GM18526 (cell line): ENCODE results near the gene GJB6.

Experiments used
- POLR2A ChIP-seq: IDR thresholded peaks from 3 replicates; pipeline ENCODE4 v1.6.1; 2011; ENCODE audit not compliant: insufficient read length; ENCODE audit errors: extremely low read depth

Gene GJB6

GRCh38 chr13:20231839-20232555 lies at the start of gene GJB6:
GJB6 (minus strand) TSS chr13:20232319; CDS start chr13:20223480, 8,839 bp downstream.
- no peak for TF ChIP-seq POLR2A

GRCh38 chr13:20274466-20274865 lies 42.3 kb upstream of the GJB6 start:
- TF ChIP-seq POLR2A = no peak

- TF ChIP-seq POLR2A = no peak
Observed at GRCh38 chr13:20272588-20273171, 40.6 kb upstream of the GJB6 start.

GRCh38 chr13:20272104-20272503 lies 40.0 kb upstream of the GJB6 start:
- no peak for TF ChIP-seq POLR2A

- no peak for TF ChIP-seq POLR2A
Observed at GRCh38 chr13:20271441-20271840, 39.3 kb upstream of the GJB6 start.

- no peak for TF ChIP-seq POLR2A
Observed at GRCh38 chr13:20270163-20270865, 38.2 kb upstream of the GJB6 start.

GRCh38 chr13:20264271-20265018 lies 32.3 kb upstream of the GJB6 start:
- no peak for TF ChIP-seq POLR2A

- TF ChIP-seq POLR2A = no peak
Observed at GRCh38 chr13:20263393-20264044, 31.4 kb upstream of the GJB6 start.

GRCh38 chr13:20258963-20259288 lies 26.8 kb upstream of the GJB6 start:
- TF ChIP-seq POLR2A = no peak

- TF ChIP-seq POLR2A = no peak
Observed at GRCh38 chr13:20258208-20258962, 26.3 kb upstream of the GJB6 start.

GRCh38 chr13:20254076-20254475 lies 22.0 kb upstream of the GJB6 start:
- no peak for TF ChIP-seq POLR2A

- no peak for TF ChIP-seq POLR2A
Observed at GRCh38 chr13:20249913-20250312, 17.8 kb upstream of the GJB6 start.

- TF ChIP-seq POLR2A = no peak
Observed at GRCh38 chr13:20247963-20248362, 15.8 kb upstream of the GJB6 start.

- no peak for TF ChIP-seq POLR2A
Observed at GRCh38 chr13:20247403-20247802, 15.3 kb upstream of the GJB6 start.
